ENCODE data around the gene TMEM229A.
"Not testable (repeated sequence)": the region's sequence is repeated elsewhere in the genome, so short reads cannot be mapped to it uniquely, and the experiment has no call there.

The TMEM229A gene

DNA sequence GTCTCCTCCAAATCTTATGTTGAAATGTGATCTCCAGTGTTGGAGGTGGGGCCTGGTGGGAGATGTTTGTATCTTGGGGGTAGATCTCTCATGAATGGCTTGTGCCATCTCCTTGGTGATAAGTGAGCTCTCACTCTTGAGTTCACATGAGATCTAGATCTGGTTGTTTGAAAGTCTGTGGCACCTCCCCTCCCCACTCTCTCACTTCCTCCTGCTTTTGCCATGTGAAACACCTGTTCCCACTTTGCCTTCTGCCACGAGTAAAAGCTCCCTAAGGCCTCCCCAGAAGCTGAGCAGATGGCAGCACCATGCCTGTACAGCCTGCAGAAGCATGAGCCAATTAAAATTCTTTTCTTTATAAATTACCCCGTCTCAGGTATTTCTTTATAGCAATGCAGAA is 23.5 kb downstream of the TMEM229A start:
- Histone ChIP-seq H3K9ac (ENCODE audit: low read depth, low read length) (no peak overlapping the region), H3K36me3 (ENCODE audit: control insufficient read depth, insufficient read depth, low read length) (no peaks in the 10 kb centered on the region), H3K9me3 (ENCODE audit: control insufficient read depth, insufficient read depth, low read length) (no peaks in the 10 kb centered on the region)

GRCh38 chr7:124008296-124008695 is 24.6 kb downstream of the TMEM229A start:
- H3K4me1 ChIP-seq (ENCODE audit: control insufficient read depth, insufficient read depth, low read length); H3K9ac ChIP-seq (ENCODE audit: low read depth, low read length); H3K9me3 ChIP-seq (ENCODE audit: control insufficient read depth, insufficient read depth, low read length); H3K27me3 ChIP-seq (ENCODE audit: control insufficient read depth, insufficient read depth, low read length); H3K27ac ChIP-seq (ENCODE audit: low read depth, low read length); H3K36me3 ChIP-seq (ENCODE audit: control insufficient read depth, insufficient read depth, low read length); H3K4me3 ChIP-seq (ENCODE audit: low read depth, low read length): not testable (repeated sequence)

More for the DNA sequence above, 23.5 kb downstream of the TMEM229A start:
- H3K4me3 ChIP-seq (ENCODE audit: low read depth, low read length), result no peak overlapping the region
- H3K4me1 ChIP-seq (ENCODE audit: control insufficient read depth, insufficient read depth, low read length), result 0 out of 2 replicates have a peak, but pooled peaks cover 6% of the 10 kb centered on the region
- H3K27ac ChIP-seq (ENCODE audit: low read depth, low read length), result no peak overlapping the region
- no peaks in the 10 kb centered on the region for H3K27me3 ChIP-seq (ENCODE audit: control insufficient read depth, insufficient read depth, low read length)

DNA sequence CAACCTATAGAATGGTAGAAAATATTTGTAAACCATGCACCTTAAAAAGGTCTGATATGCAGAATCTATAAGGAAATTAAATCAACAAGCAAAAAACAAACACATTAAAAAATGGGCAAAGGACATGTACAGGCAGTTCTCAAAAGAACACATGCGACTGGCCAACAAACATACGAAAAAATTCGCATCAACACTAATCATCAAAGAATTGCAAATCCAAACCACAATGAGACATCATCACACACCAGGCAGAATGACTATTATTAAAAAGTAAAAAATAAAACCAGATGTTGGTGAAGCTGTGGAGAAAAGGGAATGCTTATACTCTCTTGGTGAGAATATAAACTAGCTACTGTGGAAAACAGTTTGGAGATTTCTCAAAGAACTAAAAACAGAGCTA is 33.2 kb downstream of the TMEM229A start:
- H3K4me3 ChIP-seq (ENCODE audit: low read depth, low read length), result no peak overlapping the region
- H3K9me3 ChIP-seq (ENCODE audit: control insufficient read depth, insufficient read depth, low read length), result peaks cover 7% of the 10 kb centered on the region; the same call in 1 of the 2 replicates
- no peak overlapping the region for H3K9ac ChIP-seq (ENCODE audit: low read depth, low read length)
- H3K36me3 ChIP-seq (ENCODE audit: control insufficient read depth, insufficient read depth, low read length), result no peaks in the 10 kb centered on the region
- no peak overlapping the region for H3K27ac ChIP-seq (ENCODE audit: low read depth, low read length)
- H3K4me1 ChIP-seq (ENCODE audit: control insufficient read depth, insufficient read depth, low read length), result peaks cover 9% of the 10 kb centered on the region
- no peaks in the 10 kb centered on the region for H3K27me3 ChIP-seq (ENCODE audit: control insufficient read depth, insufficient read depth, low read length)

- H3K27ac ChIP-seq (ENCODE audit: low read depth, low read length), result no peak overlapping the region
- no peaks in the 10 kb centered on the region for H3K36me3 ChIP-seq (ENCODE audit: control insufficient read depth, insufficient read depth, low read length)
- H3K4me3 ChIP-seq (ENCODE audit: low read depth, low read length), result no peak overlapping the region
- peaks cover 17% of the 10 kb centered on the region for H3K4me1 ChIP-seq (ENCODE audit: control insufficient read depth, insufficient read depth, low read length)
- H3K9ac ChIP-seq (ENCODE audit: low read depth, low read length), result no peak overlapping the region
- H3K9me3 ChIP-seq (ENCODE audit: control insufficient read depth, insufficient read depth, low read length), result peaks cover 7% of the 10 kb centered on the region; the same call in 1 of the 2 replicates
- H3K27me3 ChIP-seq (ENCODE audit: control insufficient read depth, insufficient read depth, low read length), result no peaks in the 10 kb centered on the region
Measured at GRCh38 chr7:123998921-123999320, 33.9 kb downstream of the TMEM229A start.

DNA sequence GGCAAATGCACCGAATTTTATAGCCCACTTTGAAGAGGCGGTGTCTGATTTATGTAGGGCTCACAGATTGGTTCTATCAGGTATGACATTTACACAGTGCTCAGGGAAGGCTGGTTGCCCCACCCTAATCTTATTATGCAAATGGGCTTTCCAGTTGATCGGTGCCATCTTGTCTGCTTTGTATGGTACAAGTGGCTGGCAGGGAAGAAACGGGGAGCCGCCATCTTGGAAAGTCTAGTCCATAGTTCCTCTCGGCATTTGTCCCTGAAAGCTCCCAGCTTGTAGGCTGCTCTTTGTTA is 36.6 kb downstream of the TMEM229A start:
- no peaks in the 10 kb centered on the region for H3K27me3 ChIP-seq (ENCODE audit: control insufficient read depth, insufficient read depth, low read length)
- H3K9me3 ChIP-seq (ENCODE audit: control insufficient read depth, insufficient read depth, low read length), result peaks cover 3% of the 10 kb centered on the region; the same call in 1 of the 2 replicates
- no peak overlapping the region for H3K27ac ChIP-seq (ENCODE audit: low read depth, low read length)
- H3K9ac ChIP-seq (ENCODE audit: low read depth, low read length), result no peak overlapping the region
- H3K4me1 ChIP-seq (ENCODE audit: control insufficient read depth, insufficient read depth, low read length), result peaks cover 17% of the 10 kb centered on the region
- H3K36me3 ChIP-seq (ENCODE audit: control insufficient read depth, insufficient read depth, low read length), result no peaks in the 10 kb centered on the region
- no peak overlapping the region for H3K4me3 ChIP-seq (ENCODE audit: low read depth, low read length)

DNA sequence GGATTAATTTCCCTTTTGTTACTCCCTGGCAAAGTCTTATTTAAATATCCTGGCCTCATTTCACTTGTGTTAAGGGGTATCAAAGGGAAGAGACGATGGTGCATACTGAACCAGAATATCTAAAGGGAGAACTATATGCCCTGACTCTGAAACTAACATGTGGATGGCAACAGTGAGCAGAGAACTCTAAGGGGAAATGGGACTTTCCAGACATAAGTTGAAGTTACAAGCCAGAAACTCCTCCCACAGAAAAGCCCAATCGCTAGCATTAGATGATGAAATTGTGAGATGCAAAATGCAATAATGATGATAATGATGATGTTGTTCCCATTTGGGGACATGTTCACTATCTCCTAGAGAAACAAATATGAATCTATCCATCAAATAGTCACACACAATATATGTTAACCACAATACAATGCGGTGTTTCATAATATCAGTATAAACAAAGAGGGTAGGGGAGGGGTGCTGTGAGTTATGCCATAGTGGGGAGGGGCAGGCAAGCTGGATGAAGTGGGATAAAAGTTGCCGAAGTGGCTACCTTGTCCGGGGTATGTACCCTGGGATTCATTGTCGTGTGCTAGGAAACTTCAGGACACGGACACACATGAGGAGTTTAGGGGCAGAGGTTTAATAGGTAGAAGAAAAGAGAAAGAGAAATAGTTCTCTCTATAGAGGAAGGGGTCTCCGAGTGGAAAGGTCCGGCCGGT is 37.1 kb downstream of the TMEM229A start:
- H3K9ac ChIP-seq (ENCODE audit: low read depth, low read length), result no peak overlapping the region
- no peak overlapping the region for H3K27ac ChIP-seq (ENCODE audit: low read depth, low read length)
- no peak overlapping the region for H3K4me3 ChIP-seq (ENCODE audit: low read depth, low read length)
- H3K4me1 ChIP-seq (ENCODE audit: control insufficient read depth, insufficient read depth, low read length), result peaks cover 17% of the 10 kb centered on the region
- H3K27me3 ChIP-seq (ENCODE audit: control insufficient read depth, insufficient read depth, low read length), result no peaks in the 10 kb centered on the region
- H3K36me3 ChIP-seq (ENCODE audit: control insufficient read depth, insufficient read depth, low read length), result no peaks in the 10 kb centered on the region
- no peaks in the 10 kb centered on the region for H3K9me3 ChIP-seq (ENCODE audit: control insufficient read depth, insufficient read depth, low read length)

- peak overlapping the region; percentile 67 for H3K27ac ChIP-seq (ENCODE audit: low read depth, low read length)
- no peak overlapping the region for H3K9ac ChIP-seq (ENCODE audit: low read depth, low read length)
- H3K27me3 ChIP-seq (ENCODE audit: control insufficient read depth, insufficient read depth, low read length), result no peaks in the 10 kb centered on the region
- H3K9me3 ChIP-seq (ENCODE audit: control insufficient read depth, insufficient read depth, low read length), result no peaks in the 10 kb centered on the region
- H3K4me1 ChIP-seq (ENCODE audit: control insufficient read depth, insufficient read depth, low read length), result peaks cover 17% of the 10 kb centered on the region
- no peaks in the 10 kb centered on the region for H3K36me3 ChIP-seq (ENCODE audit: control insufficient read depth, insufficient read depth, low read length)
- no peak overlapping the region for H3K4me3 ChIP-seq (ENCODE audit: low read depth, low read length)
Measured at GRCh38 chr7:123994449-123994848, 38.4 kb downstream of the TMEM229A start.

DNA sequence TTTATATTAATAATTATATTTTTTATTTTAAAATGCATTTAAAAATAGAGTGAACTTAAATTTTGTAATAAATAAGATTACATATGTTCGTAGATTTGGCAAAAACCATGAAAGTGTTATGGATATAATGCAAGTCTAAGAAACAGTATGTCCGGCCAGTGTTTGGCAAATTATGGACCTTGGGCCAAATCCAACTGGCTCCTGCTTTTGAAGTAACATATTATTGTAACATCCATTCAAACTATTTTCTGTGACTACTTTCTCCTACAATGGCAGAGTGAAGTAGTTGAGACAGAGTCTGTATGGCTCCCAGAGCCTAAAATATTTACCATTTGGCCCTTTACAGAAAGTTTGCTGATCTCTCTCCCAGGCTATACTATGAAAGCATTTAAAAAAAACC is 38.9 kb downstream of the TMEM229A start:
- H3K9ac ChIP-seq (ENCODE audit: low read depth, low read length), result no peak overlapping the region
- no peaks in the 10 kb centered on the region for H3K36me3 ChIP-seq (ENCODE audit: control insufficient read depth, insufficient read depth, low read length)
- H3K4me3 ChIP-seq (ENCODE audit: low read depth, low read length), result no peak overlapping the region
- no peaks in the 10 kb centered on the region for H3K9me3 ChIP-seq (ENCODE audit: control insufficient read depth, insufficient read depth, low read length)
- peaks cover 17% of the 10 kb centered on the region for H3K4me1 ChIP-seq (ENCODE audit: control insufficient read depth, insufficient read depth, low read length)
- no peaks in the 10 kb centered on the region for H3K27me3 ChIP-seq (ENCODE audit: control insufficient read depth, insufficient read depth, low read length)
- H3K27ac ChIP-seq (ENCODE audit: low read depth, low read length), result peak overlapping the region; percentile 67

DNA sequence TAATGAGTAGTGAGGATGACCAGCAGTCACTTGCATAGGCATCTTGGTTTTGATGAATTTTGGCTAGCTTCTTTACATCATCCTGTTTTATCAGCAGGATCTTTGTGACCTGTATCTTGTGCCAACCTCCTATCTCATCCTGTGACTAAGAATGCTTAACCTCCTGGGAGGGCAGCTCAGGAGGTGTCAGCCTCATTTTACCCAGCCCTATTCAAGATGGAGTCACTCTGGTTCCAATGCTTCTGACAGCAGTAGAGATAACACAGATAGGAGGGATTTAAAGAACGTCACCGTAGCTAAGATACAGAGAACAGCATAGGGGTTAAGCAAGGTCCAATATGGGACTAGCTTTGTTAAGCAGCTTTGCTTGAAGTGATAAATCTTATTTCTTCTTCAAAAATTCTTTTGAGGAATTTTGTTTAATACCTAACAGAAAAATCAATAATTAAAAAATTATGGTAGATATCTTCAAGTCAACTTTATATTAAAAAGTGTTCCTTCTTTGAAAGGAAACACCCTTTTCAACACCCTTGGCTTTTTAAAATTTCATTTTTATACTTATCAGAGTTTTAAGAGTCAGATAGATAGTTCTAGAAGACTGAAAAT is 39.9 kb downstream of the TMEM229A start:
- Histone ChIP-seq H3K36me3 (ENCODE audit: control insufficient read depth, insufficient read depth, low read length) (no peaks in the 10 kb centered on the region), H3K9ac (ENCODE audit: low read depth, low read length) (no peak overlapping the region), H3K9me3 (ENCODE audit: control insufficient read depth, insufficient read depth, low read length) (no peaks in the 10 kb centered on the region), H3K4me1 (ENCODE audit: control insufficient read depth, insufficient read depth, low read length) (peaks cover 17% of the 10 kb centered on the region), H3K27me3 (ENCODE audit: control insufficient read depth, insufficient read depth, low read length) (no peaks in the 10 kb centered on the region), H3K27ac (ENCODE audit: low read depth, low read length) (no peak overlapping the region), H3K4me3 (ENCODE audit: low read depth, low read length) (no peak overlapping the region)

DNA sequence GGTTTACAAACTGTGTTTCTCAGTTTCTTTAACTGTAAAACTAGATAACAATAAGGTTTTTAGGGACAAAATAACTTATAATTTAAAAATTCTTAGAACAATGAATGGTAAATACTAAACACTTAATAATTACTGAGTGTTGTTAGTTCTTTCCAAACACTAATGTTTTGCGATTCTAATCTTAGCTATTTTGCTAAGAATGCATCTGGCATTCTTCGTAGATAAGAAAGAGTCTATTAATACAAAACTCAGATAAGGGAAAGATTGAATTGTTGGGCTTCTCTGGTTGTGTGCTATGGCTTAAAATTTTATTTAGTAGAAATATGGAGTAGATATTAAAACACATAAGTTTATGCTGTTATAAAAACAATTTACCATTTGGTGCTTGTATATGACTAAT is 45.4 kb downstream of the TMEM229A start:
- no peaks in the 10 kb centered on the region for H3K36me3 ChIP-seq (ENCODE audit: control insufficient read depth, insufficient read depth, low read length)
- no peaks in the 10 kb centered on the region for H3K9me3 ChIP-seq (ENCODE audit: control insufficient read depth, insufficient read depth, low read length)
- H3K27ac ChIP-seq (ENCODE audit: low read depth, low read length), result no peak overlapping the region
- no peaks in the 10 kb centered on the region for H3K27me3 ChIP-seq (ENCODE audit: control insufficient read depth, insufficient read depth, low read length)
- H3K4me3 ChIP-seq (ENCODE audit: low read depth, low read length), result no peak overlapping the region
- no peaks in the 10 kb centered on the region for H3K4me1 ChIP-seq (ENCODE audit: control insufficient read depth, insufficient read depth, low read length)
- H3K9ac ChIP-seq (ENCODE audit: low read depth, low read length), result no peak overlapping the region
